Peyer's patch (tissue), 4 donors: ENCODE data around the gene MOB3B. TPM values are rescaled to one million over a fixed set of nuclear protein-coding genes. Genes with fewer than 3 reads are reported as not detected.
A peak's percentile ranks its signal among the peaks of the same experiment; 100 is the strongest.

Experiments
- DNase-seq, 3 donors: peaks; one replicate each; pipeline ENCODE4 v3.0.0-alpha.2; 2017 to 2019
- H3K27ac ChIP-seq, 4 donors: fragments of 200-600 bp; sonication (generic); one replicate each; pipeline ENCODE4 v1.5.1; 2016 to 2019
- H3K27me3 ChIP-seq, 2 donors: fragments of 200-600 bp; sonication (generic); one replicate each; pipeline ENCODE4 v1.5.1; 2019
- H3K36me3 ChIP-seq, 3 donors: fragments of 200-600 bp; sonication (generic); one replicate each; pipeline ENCODE4 v1.5.1; 2016 to 2019
- H3K4me1 ChIP-seq, 4 donors: fragments of 200-600 bp; sonication (generic); one replicate each; pipeline ENCODE4 v1.5.1; 2016 to 2019
- H3K4me3 ChIP-seq, 4 donors: fragments of 200-600 bp; sonication (generic); 1 replicate in 3 of 4; 2 replicates in 1 of 4; pipeline ENCODE4 v1.5.1; 2016 to 2019; ENCODE audit warnings: mild to moderate bottlenecking in 1 of 4
- H3K9me3 ChIP-seq, 4 donors: fragments of 200-600 bp; sonication (generic); one replicate each; pipeline ENCODE4 v1.5.1; 2016 to 2019; ENCODE audit warnings: mild to moderate bottlenecking in 1 of 4
- CTCF ChIP-seq, 6 experiments: fragments of 450-650 bp in 4 of 6; fragments of 200-600 bp in 2 of 6; sonication (generic) in 1 of 6; IDR thresholded peaks; one replicate each; pipeline ENCODE4 v1.5.1; 2017 to 2019; ENCODE audit warnings: antibody characterized with exemption in 6 of 6, mild to moderate bottlenecking in 3 of 6, moderate library complexity in 1 of 6
- POLR2A ChIP-seq, 2 donors: fragments of 450-650 bp; IDR thresholded peaks; one replicate each; pipeline ENCODE4 v1.5.1; 2017; ENCODE audit warnings: antibody characterized with exemption in 2 of 2, mild to moderate bottlenecking in 2 of 2, moderate library complexity in 2 of 2
- total RNA-seq, 4 donors: library from RNA; depleted of rRNA; stranded (reverse); fragments of >200 nt; gene quantifications; one replicate each; pipeline ENCODE4 v1.1.0, GENCODE V29; 2016

Gene MOB3B
- total RNA-seq, 4 donors from 2014 or later: 24.8 to 65.7 (median 36.4) TPM

- H3K27me3 ChIP-seq: no peaks in the 10 kb centered on the region
- peaks cover 0 to 28% (median 2%) of the 10 kb centered on the region in 4 donors for H3K4me1 ChIP-seq
- H3K27ac ChIP-seq: peak overlapping the region in 1 of 4 donors; percentile 54
- TF ChIP-seq CTCF (IDR thresholded peaks at IDR 0.05): no peak
- no peak for TF ChIP-seq POLR2A (IDR thresholded peaks at IDR 0.05)
- no peak overlapping the region for H3K4me3 ChIP-seq
- H3K36me3 ChIP-seq: no peaks in the 10 kb centered on the region
- no peaks in the 10 kb centered on the region for H3K9me3 ChIP-seq
- no peak for DNase-seq
Observed at GRCh38 chr9:27394154-27394825, 135.3 kb downstream of the MOB3B start.

- no peak overlapping the region for H3K4me3 ChIP-seq
- no peak for DNase-seq
- no peaks in the 10 kb centered on the region for H3K27me3 ChIP-seq
- H3K27ac ChIP-seq: no peak overlapping the region
- no peaks in the 10 kb centered on the region for H3K36me3 ChIP-seq
- TF ChIP-seq POLR2A (IDR thresholded peaks at IDR 0.05) (no peak), CTCF (IDR thresholded peaks at IDR 0.05) (no peak)
- peaks cover 0 to 28% (median 2%) of the 10 kb centered on the region in 4 donors for H3K4me1 ChIP-seq
- no peaks in the 10 kb centered on the region for H3K9me3 ChIP-seq
Observed at GRCh38 chr9:27393054-27393846, 136.4 kb downstream of the MOB3B start.

- no peaks in the 10 kb centered on the region for H3K36me3 ChIP-seq
- TF ChIP-seq CTCF (IDR thresholded peaks at IDR 0.05) (no peak), POLR2A (IDR thresholded peaks at IDR 0.05) (no peak)
- H3K9me3 ChIP-seq: no peaks in the 10 kb centered on the region
- H3K27ac ChIP-seq: no peak overlapping the region
- H3K4me3 ChIP-seq: no peak overlapping the region
- peaks cover 0 to 33% (median 2%) of the 10 kb centered on the region in 4 donors for H3K4me1 ChIP-seq
- H3K27me3 ChIP-seq: no peaks in the 10 kb centered on the region
- DNase-seq: no peak
Observed at GRCh38 chr9:27392451-27392850, 137.2 kb downstream of the MOB3B start.

- TF ChIP-seq POLR2A (IDR thresholded peaks at IDR 0.05): no peak
- no peak for TF ChIP-seq CTCF (IDR thresholded peaks at IDR 0.05)
- Histone ChIP-seq H3K4me3 (no peak overlapping the region), H3K27ac (no peak overlapping the region), H3K27me3 (no peaks in the 10 kb centered on the region), H3K4me1 (peaks cover 0 to 45% (median 2%) of the 10 kb centered on the region in 4 donors), H3K9me3 (no peaks in the 10 kb centered on the region), H3K36me3 (no peaks in the 10 kb centered on the region)
- DNase-seq: no peak
Observed at GRCh38 chr9:27391040-27391895, 138.3 kb downstream of the MOB3B start.

GRCh38 chr9:27388150-27388549 is 141.5 kb downstream of the MOB3B start:
- Histone ChIP-seq H3K9me3 (no peaks in the 10 kb centered on the region), H3K27me3 (no peaks in the 10 kb centered on the region), H3K36me3 (no peaks in the 10 kb centered on the region), H3K4me1 (peaks cover 0 to 44% (median 8%) of the 10 kb centered on the region in 4 donors), H3K27ac (no peak overlapping the region), H3K4me3 (no peak overlapping the region)
- no peak for DNase-seq
- TF ChIP-seq CTCF (IDR thresholded peaks at IDR 0.05): no peak
